H1 (cell line): Measurements from ENCODE around the gene ALK. TPM values are rescaled to one million over a fixed set of nuclear protein-coding genes. Genes with fewer than 3 reads are reported as not detected.

Source experiments
- CTCF ChIA-PET: fragments of 300-600 bp; sonication (Branson Sonifier 250); formaldehyde crosslinking; loops from one replicate; lab custom pipeline; 2021; ENCODE audit not compliant: partially characterized antibody; lab: Charles Lee
- POLR2A ChIA-PET: fragments of 300-600 bp; sonication (Branson Sonifier 250); formaldehyde crosslinking; loops from one replicate; lab custom pipeline; 2021; ENCODE audit warnings: inconsistent platforms; ENCODE audit not compliant: partially characterized antibody; lab: Charles Lee
- DNase-seq, 2 experiments: peaks; one replicate each; pipeline versions ENCODE4 v3.0.0 to v3.0.0-alpha.2; 2010 to 2022; ENCODE audit warnings: low spot score in 2 of 2, low read depth in 1 of 2, mixed read lengths in 1 of 2
- FAIRE-seq: peaks from 2 replicates; lab custom pipeline; 2011; peaks lifted over from hg19 to GRCh38; lab: Jason Lieb, UNC
- H2AFZ ChIP-seq: 2 replicates; pipeline ENCODE4 v1.8.1; 2012; ENCODE audit warnings: low read length, inconsistent platforms
- H2AK5ac ChIP-seq: 2 replicates; pipeline ENCODE4 v1.6.1; 2013; ENCODE audit warnings: low read depth, low read length
- H2BK120ac ChIP-seq: replicated peaks from 2 replicates; pipeline ENCODE3; 2013; ENCODE audit warnings: low read depth, low read length, inconsistent platforms
- H2BK12ac ChIP-seq: 2 replicates; pipeline ENCODE4 v1.6.1; 2013; ENCODE audit warnings: low read depth, low read length
- H2BK15ac ChIP-seq: 2 replicates; pipeline ENCODE4 v1.6.1; 2013; ENCODE audit warnings: low read length
- H2BK20ac ChIP-seq: 2 replicates; pipeline ENCODE4 v1.6.1; 2013; ENCODE audit warnings: low read length
- H2BK5ac ChIP-seq: 2 replicates; pipeline ENCODE4 v1.6.1; 2013; ENCODE audit warnings: low read depth, low read length
- H3K14ac ChIP-seq: 2 replicates; pipeline ENCODE4 v1.6.1; 2013; ENCODE audit warnings: inconsistent platforms; ENCODE audit not compliant: insufficient read length
- H3K18ac ChIP-seq: 2 replicates; pipeline ENCODE4 v1.6.1; 2013; ENCODE audit warnings: low read length; ENCODE audit errors: extremely low read depth
- H3K23ac ChIP-seq: 2 replicates; pipeline ENCODE4 v1.6.1; 2013; ENCODE audit warnings: inconsistent platforms; ENCODE audit not compliant: insufficient read length
- H3K23me2 ChIP-seq: 2 replicates; pipeline ENCODE4 v1.6.1; 2013; ENCODE audit warnings: low read depth, low read length
- H3K27ac ChIP-seq: 2 replicates; pipeline ENCODE4 v1.6.1; 2011; ENCODE audit warnings: low read depth, low read length, inconsistent platforms
- H3K27me3 ChIP-seq, 4 experiments: replicated peaks in 1 of 4; 1 replicate in 1 of 4; 2 replicates in 3 of 4; pipeline versions ENCODE4 v1.6.1 to v1.8.1; 2011 to 2013; ENCODE audit warnings: low read length in 3 of 4, mild to moderate bottlenecking in 3 of 4, inconsistent platforms in 2 of 4, mixed read lengths in 2 of 4, moderate library complexity in 1 of 4; ENCODE audit not compliant: control insufficient read depth in 3 of 4, insufficient read depth in 3 of 4; ENCODE audit errors: extremely low read depth in 1 of 4
- H3K36me3 ChIP-seq, 4 experiments: 2 replicates each; pipeline versions ENCODE4 v1.6.1 to v1.8.1; 2011 to 2013; ENCODE audit warnings: mild to moderate bottlenecking in 4 of 4, low read length in 3 of 4, moderate library complexity in 2 of 4, control low read depth in 1 of 4, inconsistent platforms in 1 of 4; ENCODE audit not compliant: insufficient read depth in 4 of 4, control insufficient read depth in 2 of 4
- H3K4ac ChIP-seq: replicated peaks from 2 replicates; pipeline ENCODE3; 2013; ENCODE audit warnings: low read length, low read depth, mixed read lengths, inconsistent platforms; ENCODE audit not compliant: insufficient read length
- H3K4me1 ChIP-seq, 4 experiments: replicated peaks in 1 of 4; 1 replicate in 1 of 4; 2 replicates in 3 of 4; pipeline versions ENCODE4 v1.6.1 to v1.8.1; 2011 to 2013; ENCODE audit warnings: low read length in 3 of 4, inconsistent platforms in 2 of 4, mixed read lengths in 1 of 4; ENCODE audit not compliant: insufficient read depth in 4 of 4, control insufficient read depth in 3 of 4
- H3K4me2 ChIP-seq, 2 experiments: 2 replicates each; pipeline versions ENCODE4 v1.6.1 to v1.8.1; 2011 to 2013; ENCODE audit warnings: low read depth in 2 of 2, low read length in 2 of 2, control low read depth in 1 of 2, inconsistent platforms in 1 of 2, mild to moderate bottlenecking in 1 of 2; ENCODE audit not compliant: insufficient read depth in 1 of 2
- H3K4me3 ChIP-seq, 4 experiments: fragments of 200-600, 300-600 bp in 1 of 4; sonication (generic), shearing (Covaris generic), sonication (Bioruptor Twin) in 1 of 4; 2 replicates each; pipeline versions ENCODE4 v1.5.1 to v1.8.1; 2011 to 2016; ENCODE audit warnings: low read length in 4 of 4, low read depth in 3 of 4, control low read depth in 2 of 4, inconsistent platforms in 2 of 4, mild to moderate bottlenecking in 2 of 4, mixed read lengths in 1 of 4, moderate library complexity in 1 of 4; ENCODE audit not compliant: insufficient read depth in 2 of 4; ENCODE audit errors: extremely low read depth in 1 of 4
- H3K56ac ChIP-seq: replicated peaks from 2 replicates; pipeline ENCODE3; 2013; ENCODE audit warnings: low read depth, mild to moderate bottlenecking, mixed read lengths, low read length, inconsistent platforms; ENCODE audit not compliant: insufficient read length
- H3K79me1 ChIP-seq: 2 replicates; pipeline ENCODE4 v1.6.1; 2013; ENCODE audit warnings: low read depth, low read length, control low read depth
- H3K79me2 ChIP-seq, 2 experiments: 2 replicates each; pipeline versions ENCODE4 v1.6.1 to v1.8.1; 2012 to 2013; ENCODE audit warnings: low read length in 2 of 2, mild to moderate bottlenecking in 2 of 2, inconsistent platforms in 1 of 2; ENCODE audit not compliant: insufficient read depth in 2 of 2, control insufficient read depth in 1 of 2
- H3K9ac ChIP-seq, 4 experiments: replicated peaks in 1 of 4; 1 replicate in 1 of 4; 2 replicates in 3 of 4; pipeline versions ENCODE4 v1.6.1 to v1.8.1; 2011 to 2013; ENCODE audit warnings: low read depth in 3 of 4, low read length in 3 of 4, control low read depth in 2 of 4, mild to moderate bottlenecking in 2 of 4, moderate library complexity in 2 of 4, inconsistent platforms in 1 of 4; ENCODE audit errors: extremely low read depth in 1 of 4
- H3K9me3 ChIP-seq, 2 experiments: 2 replicates each; pipeline versions ENCODE4 v1.6.1 to v1.8.1; 2012 to 2013; ENCODE audit warnings: mild to moderate bottlenecking in 2 of 2, moderate library complexity in 2 of 2, control low read depth in 1 of 2, inconsistent platforms in 1 of 2, low read depth in 1 of 2, low read length in 1 of 2, mixed read lengths in 1 of 2; ENCODE audit not compliant: insufficient read depth in 2 of 2
- H4K20me1 ChIP-seq, 2 experiments: replicated peaks in 1 of 2; 2 replicates each; pipeline versions ENCODE3 to v1.8.1; 2011 to 2013; ENCODE audit warnings: inconsistent platforms in 2 of 2, low read length in 2 of 2, mild to moderate bottlenecking in 1 of 2; ENCODE audit not compliant: insufficient read depth in 2 of 2, control insufficient read depth in 1 of 2
- H4K5ac ChIP-seq: 2 replicates; pipeline ENCODE4 v1.6.1; 2013; ENCODE audit warnings: low read length, low read depth, mixed read lengths, inconsistent platforms; ENCODE audit not compliant: insufficient read length
- H4K8ac ChIP-seq: 2 replicates; pipeline ENCODE4 v1.8.0; 2013; ENCODE audit warnings: mild to moderate bottlenecking, moderate library complexity, low read length, inconsistent platforms; ENCODE audit not compliant: insufficient read depth; ENCODE audit errors: extremely low read depth
- H4K91ac ChIP-seq: replicated peaks from 2 replicates; pipeline ENCODE3; 2013; ENCODE audit warnings: low read length, mixed read lengths, inconsistent platforms; ENCODE audit not compliant: insufficient read length
- ASH2L ChIP-seq: fragments of 200-600, 300-600 bp; sonication (generic); IDR thresholded peaks from one replicate; pipeline ENCODE4 v1.7.1; 2017; ENCODE audit warnings: low read length
- BCL11A ChIP-seq, 2 experiments: IDR thresholded peaks; one replicate each; pipeline ENCODE4 v1.6.1; 2011; ENCODE audit warnings: low read depth in 2 of 2, low read length in 2 of 2, mild to moderate bottlenecking in 2 of 2
- CTBP2 ChIP-seq: IDR thresholded peaks from 2 replicates; pipeline ENCODE4 v1.7.0; 2011; ENCODE audit warnings: borderline replicate concordance, mild to moderate bottlenecking, moderate library complexity, mixed read lengths, low read length; ENCODE audit not compliant: insufficient read depth, insufficient read length
- KDM5A ChIP-seq: fragments of 200-600 bp; IDR thresholded peaks from 2 replicates; pipeline ENCODE4 v1.7.1; 2012; ENCODE audit warnings: mild to moderate bottlenecking, low read length, inconsistent platforms, mixed read lengths
- PHF8 ChIP-seq: fragments of 200-600 bp; sonication (generic); conservative IDR thresholded peaks from 2 replicates; pipeline ENCODE4 v1.7.1; 2012; ENCODE audit warnings: low read depth, mild to moderate bottlenecking, inconsistent platforms, low read length, moderate library complexity
- POLR2A ChIP-seq, 2 experiments: IDR thresholded peaks; 1 replicate in 1 of 2; 2 replicates in 1 of 2; pipeline ENCODE4 v1.6.1; 2011; ENCODE audit warnings: low read depth in 2 of 2, low read length in 2 of 2, mild to moderate bottlenecking in 2 of 2; ENCODE audit errors: control extremely low read depth in 1 of 2
- POLR2AphosphoS5 ChIP-seq: IDR thresholded peaks from 2 replicates; pipeline ENCODE4 v1.6.1; 2011; ENCODE audit warnings: low read depth, low read length
- RAD21 ChIP-seq, 2 experiments: IDR thresholded peaks in 1 of 2; conservative IDR thresholded peaks in 1 of 2; 2 replicates each; pipeline ENCODE4 v1.6.1; 2011; ENCODE audit warnings: low read depth in 2 of 2, low read length in 2 of 2, improper control_type of control experiment in 1 of 2, inconsistent platforms in 1 of 2, mild to moderate bottlenecking in 1 of 2, moderate library complexity in 1 of 2
- RFX5 ChIP-seq: IDR thresholded peaks from 2 replicates; pipeline ENCODE4 v1.6.1; 2011; ENCODE audit warnings: low read depth, low read length, improper control_type of control experiment, borderline replicate concordance
- RNF2 ChIP-seq: fragments of 200-900, 300-1000 bp; sonication (generic); IDR thresholded peaks from 2 replicates; pipeline ENCODE4 v1.7.1; 2016; ENCODE audit warnings: borderline replicate concordance, low read depth, mild to moderate bottlenecking, antibody characterized with exemption, low read length; ENCODE audit not compliant: poor library complexity, severe bottlenecking; ENCODE audit errors: missing control alignments
- SIRT6 ChIP-seq: IDR thresholded peaks from one replicate; pipeline ENCODE4 v1.7.1; 2012; ENCODE audit warnings: low read length, inconsistent platforms
- SIX5 ChIP-seq: IDR thresholded peaks from 2 replicates; pipeline ENCODE4 v1.6.1; 2011; ENCODE audit warnings: mild to moderate bottlenecking, low read depth, low read length
- TAF7 ChIP-seq: optimal IDR thresholded peaks from 2 replicates; pipeline ENCODE3; 2011; ENCODE audit warnings: low read depth, mild to moderate bottlenecking, inconsistent platforms, low read length, moderate library complexity, borderline replicate concordance
- ZNF274 ChIP-seq: IDR thresholded peaks from 2 replicates; pipeline ENCODE4 v1.7.0; 2012; ENCODE audit warnings: low read length, borderline replicate concordance; ENCODE audit errors: extremely low read depth
- WGBS, 2 experiments: shearing (Covaris generic) in 1 of 2; methylation state at CpG; one replicate each; pipeline versions ENCODE4 v1.1.6 to v1.1.7; 2013 to 2015; ENCODE audit warnings: low lambda C conversion rate in 2 of 2, mixed read lengths in 2 of 2, inconsistent platforms in 1 of 2, low coverage in 1 of 2, missing lambda C conversion rate in 1 of 2; ENCODE audit not compliant: insufficient replicate concordance in 2 of 2, insufficient coverage in 1 of 2, insufficient read length in 1 of 2; ENCODE audit errors: extremely low coverage in 1 of 2, missing lambda C conversion rate in 1 of 2; 5-methylcytosine and 5-hydroxymethylcytosine counted together
- polyA plus RNA-seq, 7 experiments: library from polyadenylated mRNA; depleted of rRNA in 3 of 7; stranded (reverse) in 5 of 7; unstranded in 2 of 7; fragments of >200 nt in 5 of 7; fragments of 200-250 nt in 2 of 7; gene quantifications; 1 replicate in 5 of 7; 2 replicates in 1 of 7; 4 replicates in 1 of 7; pipeline versions ENCODE4 v1.2.1 to v1.2.3, GENCODE V29; 2011 to 2013; ENCODE audit warnings: missing spikeins in 2 of 7, mixed read lengths in 2 of 7
- total RNA-seq: library from RNA; stranded (reverse); fragmentation: NEBNext Ultra II Directional; extraction: Animal tissue kit (Norgen Biotek cat#: 25700); gene quantifications from 2 replicates; pipeline ENCODE4 v1.2.1, GENCODE V29; 2021

The ALK gene
- total and polyA plus RNA-seq, 2 of the 8 experiments (the other 6 are each of a cell fraction or from before 2014, with no cell fraction given) = 0.02 to 0.09 TPM

- H3K4me1 ChIP-seq = peaks cover 0 to 11% (median 4%) of the 10 kb centered on the region in 4 experiments; a peak in 6 of 7 replicates
- no peaks in the 10 kb centered on the region for H3K27me3 ChIP-seq
- H3K4ac ChIP-seq = no peak overlapping the region
- no peak overlapping the region for H2BK5ac ChIP-seq
- WGBS, 2 experiments = 93% methylated on average over 3 of the region's 3 CpGs; no CpG with 5 or more reads in 1 of the 2 experiments
- H4K91ac ChIP-seq = no peak overlapping the region
- H3K27ac ChIP-seq = no peak overlapping the region
- H3K14ac ChIP-seq = no peak overlapping the region
- H2BK120ac ChIP-seq = no peak overlapping the region
- no peak overlapping the region for H2BK15ac ChIP-seq
- H4K5ac ChIP-seq = no peak overlapping the region
- H4K20me1 ChIP-seq = no peaks in the 10 kb centered on the region
- no peaks in the 10 kb centered on the region for H3K79me2 ChIP-seq
- H3K4me2 ChIP-seq = no peak overlapping the region
- H2AK5ac ChIP-seq = no peak overlapping the region
- H2AFZ ChIP-seq = no peak overlapping the region
- no peak overlapping the region for H3K18ac ChIP-seq
- H2BK12ac ChIP-seq = no peak overlapping the region; the same call in 1 of the 2 replicates
- no peaks in the 10 kb centered on the region; a peak in 1 of 8 replicates for H3K36me3 ChIP-seq
- POLR2A ChIA-PET = no interaction called here
- CTCF ChIA-PET = interaction anchor here (0.7 to 1.6 kb wide), 3 partner anchors 20 to 135 kb away, joined by 3 to 5 read pairs (median 4); no protein-coding TSS in a partner anchor
- no peak overlapping the region for H2BK20ac ChIP-seq
- H3K9ac ChIP-seq = no peak overlapping the region
- H3K56ac ChIP-seq = no peak overlapping the region
- no peaks in the 10 kb centered on the region; the same call in 1 of the 2 replicates for H3K23me2 ChIP-seq
- H3K23ac ChIP-seq = no peak overlapping the region
- no peak overlapping the region for H3K4me3 ChIP-seq
- H3K9me3 ChIP-seq = no peaks in the 10 kb centered on the region
- FAIRE-seq (no peak), DNase-seq (no peak)
- no peaks in the 10 kb centered on the region for H3K79me1 ChIP-seq
- no peak overlapping the region for H4K8ac ChIP-seq
- no peak for TF ChIP-seq POLR2A (IDR thresholded peaks at IDR 0.05; ENCODE audit: control extremely low read depth in 1 of 2, low read depth in 2 of 2, low read length in 2 of 2)
- no peak for TF ChIP-seq SIX5
- TF ChIP-seq RNF2 = no peak
- no peak for TF ChIP-seq POLR2AphosphoS5
- TF ChIP-seq RFX5 = no peak
- TF ChIP-seq ZNF274 = no peak
- TF ChIP-seq BCL11A (IDR thresholded peaks at IDR 0.05; ENCODE audit: low read depth in 2 of 2, low read length in 2 of 2) = no peak
- no peak for TF ChIP-seq SIRT6
- TF ChIP-seq KDM5A = no peak
- TF ChIP-seq PHF8 = no peak
- TF ChIP-seq CTBP2 = no peak
- TF ChIP-seq RAD21 (IDR thresholded peaks at IDR 0.05 in 1 of 2, conservative IDR thresholded peaks at IDR 0.05 in 1 of 2; ENCODE audit: low read depth in 2 of 2, low read length in 2 of 2) = no peak
- TF ChIP-seq ASH2L = no peak
- no peak for TF ChIP-seq TAF7
These were observed 547.5 kb downstream of the ALK start for GRCh38 chr2:29373870-29374269.
